CD4-positive, alpha-beta T cell (primary cell): ENCODE data around the gene FRMD3. TPM values are rescaled to one million over a fixed set of nuclear protein-coding genes. Genes with fewer than 3 reads are reported as not detected.

Experiments used
- ATAC-seq: fragments of 200-7000 bp; cut with Tn5 transposase; one replicate; pipeline ENCODE4 v1.10.0; 2022; ENCODE audit warnings: mild to moderate bottlenecking; ENCODE audit not compliant: poor library complexity
- CTCF ChIA-PET: fragments of 350-600 bp; sonication (Branson Sonifier 250); formaldehyde crosslinking; loops from one replicate; lab custom pipeline; 2021; ENCODE audit warnings: antibody characterized with exemption, inconsistent platforms; lab: Charles Lee
- POLR2A ChIA-PET: fragments of 350-600 bp; sonication (Branson Sonifier 250); formaldehyde crosslinking; loops from one replicate; lab custom pipeline; 2021; ENCODE audit warnings: antibody characterized with exemption, inconsistent platforms; lab: Charles Lee
- DNase-seq, 14 experiments: peaks; one replicate each; pipeline ENCODE4 v3.0.0-alpha.2; 2013 to 2020; ENCODE audit warnings: mixed read lengths in 2 of 14
- H3K27ac ChIP-seq, 2 donors: one replicate each; pipeline versions ENCODE4 v1.5.1 to v1.7.0; 2013; ENCODE audit warnings: low read length in 2 of 2, low read depth in 1 of 2, mild to moderate bottlenecking in 1 of 2
- H3K27me3 ChIP-seq, 2 experiments: 1 replicate in 1 of 2; 2 replicates in 1 of 2; pipeline versions ENCODE4 v1.6.1 to v1.7.0; 2013; ENCODE audit warnings: low read length in 2 of 2, control low read depth in 1 of 2, mild to moderate bottlenecking in 1 of 2, moderate library complexity in 1 of 2; ENCODE audit not compliant: insufficient read depth in 2 of 2, control insufficient read depth in 1 of 2
- H3K36me3 ChIP-seq: one replicate; pipeline ENCODE4 v1.6.1; 2013; ENCODE audit warnings: low read length, control low read depth; ENCODE audit not compliant: insufficient read depth
- H3K4me1 ChIP-seq: one replicate; pipeline ENCODE4 v1.6.1; 2013; ENCODE audit warnings: low read length, control low read depth; ENCODE audit not compliant: insufficient read depth
- H3K4me3 ChIP-seq: one replicate; pipeline ENCODE4 v1.5.1; 2013; ENCODE audit warnings: mild to moderate bottlenecking, low read length, moderate library complexity
- H3K9me3 ChIP-seq, 2 experiments: 1 replicate in 1 of 2; 2 replicates in 1 of 2; pipeline versions ENCODE4 v1.6.1 to v1.7.0; 2013; ENCODE audit warnings: low read length in 2 of 2, mild to moderate bottlenecking in 2 of 2, control low read depth in 1 of 2, moderate library complexity in 1 of 2; ENCODE audit not compliant: control insufficient read depth in 1 of 2, insufficient read depth in 1 of 2
- H3K27ac Mint-ChIP-seq: one replicate; pipeline ENCODE4 v1.8.0; 2020; ENCODE audit warnings: mixed read lengths
- H3K27me3 Mint-ChIP-seq: one replicate; pipeline ENCODE4 v1.8.0; 2021; ENCODE audit warnings: mixed read lengths
- H3K36me3 Mint-ChIP-seq: one replicate; pipeline ENCODE4 v1.8.0; 2021; ENCODE audit warnings: low read depth, mixed read lengths
- H3K4me1 Mint-ChIP-seq: one replicate; pipeline ENCODE4 v1.8.0; 2021; ENCODE audit warnings: low read depth, mixed read lengths
- H3K4me3 Mint-ChIP-seq: one replicate; pipeline ENCODE4 v1.8.0; 2020; ENCODE audit warnings: mild to moderate bottlenecking, mixed read lengths
- H3K9me3 Mint-ChIP-seq: one replicate; pipeline ENCODE4 v1.8.0; 2020; ENCODE audit warnings: mixed read lengths
- intact Hi-C, 2 experiments: fragments of 100-400 bp; cut with DNase I in 1 of 2; cut with micrococcal nuclease in 1 of 2; formaldehyde crosslinking; loops; one replicate each; pipeline versions ENCODE4 v1.15.1 to v1.9.0; 2023 to 2025; cut with DNase I, micrococcal nuclease
- total RNA-seq, 174 experiments: library from RNA in 2 of 174; stranded (reverse) in 2 of 174; gene quantifications; one replicate each; pipeline ENCODE4 v1.2.3 and lab custom pipeline; 2021 to 2026
- TF ChIP-seq, protein P1 (sequence below): fragments of 200-600 bp; IDR thresholded peaks from one replicate; pipeline ENCODE4 v1.8.0; 2022; ENCODE audit warnings: antibody characterized with exemption, mild to moderate bottlenecking

FRMD3 gene
- total RNA-seq, 2 experiments from 2014 or later = 0.53 to 1.0 TPM

DNA sequence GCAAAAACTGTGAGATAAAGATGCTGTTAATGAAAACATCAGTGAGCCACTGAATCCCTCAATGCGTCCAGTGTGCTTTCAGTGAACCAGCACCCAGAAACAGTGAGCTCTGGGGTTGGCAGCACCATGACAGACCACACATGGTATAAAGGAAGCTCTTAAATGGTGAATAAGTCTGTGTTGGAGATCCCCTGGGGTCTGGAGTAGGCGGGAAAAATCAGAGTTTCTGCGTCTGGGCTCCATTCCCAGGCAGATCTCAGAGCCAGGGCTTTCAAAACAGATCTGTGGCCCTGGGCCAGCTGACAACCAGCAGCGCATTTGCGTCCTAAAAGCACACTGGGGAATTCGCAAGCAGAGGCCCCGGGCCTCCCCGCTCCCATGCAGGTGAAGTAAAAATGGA lies 233.5 kb downstream of the FRMD3 start:
- H3K4me1 Mint-ChIP-seq = no peaks in the 10 kb centered on the region
- H3K4me1 ChIP-seq = no peaks in the 10 kb centered on the region
- no peak overlapping the region for H3K4me3 Mint-ChIP-seq
- ATAC-seq (no peak), DNase-seq (no peak)
- H3K36me3 ChIP-seq = no peaks in the 10 kb centered on the region
- no peak overlapping the region for H3K27ac Mint-ChIP-seq
- POLR2A ChIA-PET = no interaction called here
- H3K27ac ChIP-seq = no peak overlapping the region
- no peaks in the 10 kb centered on the region for H3K36me3 Mint-ChIP-seq
- no peaks in the 10 kb centered on the region for H3K9me3 ChIP-seq
- no peaks in the 10 kb centered on the region for H3K27me3 ChIP-seq
- CTCF ChIA-PET = no interaction called here
- TF ChIP-seq, protein P1, sequence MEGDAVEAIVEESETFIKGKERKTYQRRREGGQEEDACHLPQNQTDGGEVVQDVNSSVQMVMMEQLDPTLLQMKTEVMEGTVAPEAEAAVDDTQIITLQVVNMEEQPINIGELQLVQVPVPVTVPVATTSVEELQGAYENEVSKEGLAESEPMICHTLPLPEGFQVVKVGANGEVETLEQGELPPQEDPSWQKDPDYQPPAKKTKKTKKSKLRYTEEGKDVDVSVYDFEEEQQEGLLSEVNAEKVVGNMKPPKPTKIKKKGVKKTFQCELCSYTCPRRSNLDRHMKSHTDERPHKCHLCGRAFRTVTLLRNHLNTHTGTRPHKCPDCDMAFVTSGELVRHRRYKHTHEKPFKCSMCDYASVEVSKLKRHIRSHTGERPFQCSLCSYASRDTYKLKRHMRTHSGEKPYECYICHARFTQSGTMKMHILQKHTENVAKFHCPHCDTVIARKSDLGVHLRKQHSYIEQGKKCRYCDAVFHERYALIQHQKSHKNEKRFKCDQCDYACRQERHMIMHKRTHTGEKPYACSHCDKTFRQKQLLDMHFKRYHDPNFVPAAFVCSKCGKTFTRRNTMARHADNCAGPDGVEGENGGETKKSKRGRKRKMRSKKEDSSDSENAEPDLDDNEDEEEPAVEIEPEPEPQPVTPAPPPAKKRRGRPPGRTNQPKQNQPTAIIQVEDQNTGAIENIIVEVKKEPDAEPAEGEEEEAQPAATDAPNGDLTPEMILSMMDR = no peak
- no peaks in the 10 kb centered on the region for H3K27me3 Mint-ChIP-seq
- intact Hi-C loops = no loop called here
- no peaks in the 10 kb centered on the region for H3K9me3 Mint-ChIP-seq
- H3K4me3 ChIP-seq = no peak overlapping the region

DNA sequence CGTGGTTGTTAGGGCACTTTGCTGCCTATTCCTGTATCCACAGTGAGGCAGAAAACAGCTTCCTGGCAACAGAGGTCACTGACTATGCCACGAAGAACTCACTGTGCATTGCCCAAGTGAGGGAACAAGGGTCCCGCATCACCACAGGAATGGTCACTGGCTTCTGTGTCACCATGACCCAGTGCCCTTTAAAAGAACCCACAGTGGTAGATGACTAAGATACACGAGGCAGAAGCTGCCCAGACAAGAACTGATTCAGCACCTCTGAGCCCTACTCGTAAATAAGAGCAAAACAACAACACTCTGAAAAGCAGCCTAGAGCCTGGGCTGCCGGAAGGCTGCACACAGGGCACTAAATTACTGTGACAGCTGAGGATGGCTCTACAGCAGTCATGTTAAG lies 238.6 kb downstream of the FRMD3 start:
- Mint-ChIP-seq H3K36me3 (peaks cover 5% of the 10 kb centered on the region), H3K9me3 (no peaks in the 10 kb centered on the region), H3K27ac (no peak overlapping the region), H3K4me3 (no peak overlapping the region), H3K4me1 (no peaks in the 10 kb centered on the region), H3K27me3 (no peaks in the 10 kb centered on the region)
- Histone ChIP-seq H3K27ac (no peak overlapping the region), H3K4me3 (no peak overlapping the region), H3K36me3 (no peaks in the 10 kb centered on the region), H3K9me3 (no peaks in the 10 kb centered on the region), H3K4me1 (no peaks in the 10 kb centered on the region), H3K27me3 (no peaks in the 10 kb centered on the region)
- TF ChIP-seq, protein P1 = no peak
- intact Hi-C loops = no loop called here
- POLR2A ChIA-PET = no interaction called here
- ATAC-seq (no peak), DNase-seq (no peak)
- CTCF ChIA-PET = no interaction called here

DNA sequence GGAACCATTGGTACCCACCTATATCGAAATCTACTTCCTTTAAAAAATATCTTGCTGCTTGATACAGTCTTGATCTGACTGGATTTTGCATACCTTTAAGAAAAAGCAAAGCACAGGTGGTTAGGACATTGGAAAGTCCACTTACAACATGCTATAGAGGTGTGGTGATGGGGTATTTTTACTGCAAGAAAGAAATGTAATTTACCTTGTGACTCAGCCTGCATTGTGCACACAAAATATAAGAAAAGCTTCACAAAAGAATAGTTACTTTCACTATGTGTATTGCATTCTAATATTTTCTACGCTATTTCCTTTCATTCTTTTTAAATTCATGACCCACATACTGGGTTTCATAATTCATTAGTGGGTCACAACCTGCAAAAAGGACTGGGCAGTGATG lies 239.1 kb downstream of the FRMD3 start:
- H3K36me3 ChIP-seq = no peaks in the 10 kb centered on the region
- no peak for ATAC-seq
- intact Hi-C loops = no loop called here
- Mint-ChIP-seq H3K4me3 (no peak overlapping the region), H3K36me3 (peaks cover 5% of the 10 kb centered on the region), H3K27me3 (no peaks in the 10 kb centered on the region), H3K9me3 (no peaks in the 10 kb centered on the region), H3K4me1 (no peaks in the 10 kb centered on the region), H3K27ac (no peak overlapping the region)
- TF ChIP-seq, protein P1 = no peak
- no peaks in the 10 kb centered on the region for H3K9me3 ChIP-seq
- H3K27ac ChIP-seq = no peak overlapping the region
- H3K4me3 ChIP-seq = no peak overlapping the region
- no peaks in the 10 kb centered on the region for H3K27me3 ChIP-seq
- CTCF ChIA-PET = no interaction called here
- H3K4me1 ChIP-seq = no peaks in the 10 kb centered on the region
- POLR2A ChIA-PET = no interaction called here
- no peak for DNase-seq
